HEK293 (cell line): Measurements from ENCODE around the gene C17orf107.
"Not testable (repeated sequence)": the region's sequence is repeated elsewhere in the genome, so short reads cannot be mapped to it uniquely, and the experiment has no call there.

ENCODE experiments used
- CTCF ChIA-PET: fragments of 350-600 bp; formaldehyde crosslinking; extraction: SDS; loops from one replicate; lab custom pipeline; 2021; ENCODE audit warnings: antibody characterized with exemption; lab: Yijun Ruan, JAX
- POLR2A ChIA-PET: fragments of 300-600 bp; formaldehyde crosslinking; extraction: SDS; loops from one replicate; lab custom pipeline; 2020; ENCODE audit warnings: antibody characterized with exemption, inconsistent platforms; lab: Yijun Ruan, JAX
- H3K27ac ChIP-seq: fragments of 200-500 bp; sonication (Bioruptor generic); 2 replicates; pipeline ENCODE4 v1.5.1; 2014; ENCODE audit warnings: low read depth, low read length, control low read depth, inconsistent platforms; ENCODE audit errors: extremely low read depth
- H3K36me3 ChIP-seq, 2 experiments: fragments of 200-500 bp in 1 of 2; sonication (Bioruptor generic) in 1 of 2; 1 replicate in 1 of 2; 2 replicates in 1 of 2; pipeline ENCODE4 v1.5.1; 2014 to 2017; ENCODE audit warnings: inconsistent platforms in 2 of 2, low read length in 2 of 2; ENCODE audit not compliant: control insufficient read depth in 2 of 2, insufficient read depth in 1 of 2
- H3K4me1 ChIP-seq: fragments of 200-500 bp; sonication (Bioruptor generic); 2 replicates; pipeline ENCODE4 v1.5.1; 2014; ENCODE audit warnings: mild to moderate bottlenecking, low read length, inconsistent platforms; ENCODE audit not compliant: control insufficient read depth, insufficient read depth
- H3K4me3 ChIP-seq: 2 replicates; pipeline ENCODE4 v1.5.1; 2011; ENCODE audit warnings: low read depth, mild to moderate bottlenecking, control low read depth, low read length, moderate library complexity
- H3K9me3 ChIP-seq: fragments of 200-500 bp; sonication (Bioruptor generic); 2 replicates; pipeline ENCODE4 v1.5.1; 2014; ENCODE audit warnings: low read depth, low read length, inconsistent platforms; ENCODE audit not compliant: control insufficient read depth, insufficient read depth
- EGR2 ChIP-seq: fragments of 450-650 bp; formaldehyde crosslinking; IDR thresholded peaks from 2 replicates; pipeline ENCODE4 v1.5.1; 2016; ENCODE audit warnings: low read depth, missing biosample characterization, missing genetic modification characterization
- RBAK ChIP-seq: fragments of 450-650 bp; formaldehyde crosslinking; IDR thresholded peaks from 2 replicates; pipeline ENCODE4 v1.5.1; 2016; ENCODE audit warnings: missing biosample characterization, missing genetic modification characterization
- SP3 ChIP-seq: fragments of 450-650 bp; formaldehyde crosslinking; IDR thresholded peaks from 2 replicates; pipeline ENCODE4 v1.5.1; 2016; ENCODE audit warnings: missing biosample characterization, missing genetic modification characterization
- SP7 ChIP-seq: fragments of 450-650 bp; formaldehyde crosslinking; IDR thresholded peaks from 2 replicates; pipeline ENCODE4 v1.5.1; 2016; ENCODE audit warnings: missing biosample characterization, missing genetic modification characterization
- YY2 ChIP-seq: fragments of 450-650 bp; formaldehyde crosslinking; IDR thresholded peaks from 2 replicates; pipeline ENCODE4 v1.5.1; 2016; ENCODE audit warnings: missing biosample characterization, missing genetic modification characterization
- ZNF10 ChIP-seq: fragments of 450-650 bp; formaldehyde crosslinking; IDR thresholded peaks from 2 replicates; pipeline ENCODE4 v1.5.1; 2017; ENCODE audit warnings: missing biosample characterization, missing genetic modification characterization
- ZNF18 ChIP-seq: fragments of 450-650 bp; formaldehyde crosslinking; IDR thresholded peaks from 2 replicates; pipeline ENCODE4 v1.5.1; 2016; ENCODE audit warnings: missing biosample characterization, missing genetic modification characterization
- ZNF280D ChIP-seq: fragments of 450-650 bp; formaldehyde crosslinking; IDR thresholded peaks from 2 replicates; pipeline ENCODE4 v1.5.1; 2016; ENCODE audit warnings: missing biosample characterization, missing genetic modification characterization
- ZNF391 ChIP-seq: fragments of 450-650 bp; formaldehyde crosslinking; IDR thresholded peaks from 2 replicates; pipeline ENCODE4 v1.5.1; 2016; ENCODE audit warnings: low read depth, missing biosample characterization, missing genetic modification characterization, borderline replicate concordance
- ZNF404 ChIP-seq: fragments of 450-650 bp; formaldehyde crosslinking; IDR thresholded peaks from 2 replicates; pipeline ENCODE4 v1.5.1; 2017; ENCODE audit warnings: missing biosample characterization, missing genetic modification characterization
- ZNF510 ChIP-seq: fragments of 450-650 bp; formaldehyde crosslinking; IDR thresholded peaks from 2 replicates; pipeline ENCODE4 v1.5.1; 2018; ENCODE audit warnings: mild to moderate bottlenecking, missing genetic modification characterization, missing biosample characterization; ENCODE audit not compliant: insufficient replicate concordance
- ZNF548 ChIP-seq: fragments of 450-650 bp; formaldehyde crosslinking; IDR thresholded peaks from 2 replicates; pipeline ENCODE4 v1.5.1; 2016; ENCODE audit warnings: missing biosample characterization, missing genetic modification characterization
- ZNF600 ChIP-seq: fragments of 450-650 bp; formaldehyde crosslinking; IDR thresholded peaks from 2 replicates; pipeline ENCODE4 v1.5.1; 2016; ENCODE audit warnings: missing biosample characterization, missing genetic modification characterization
- ZXDB ChIP-seq: fragments of 450-650 bp; formaldehyde crosslinking; IDR thresholded peaks from 2 replicates; pipeline ENCODE4 v1.5.1; 2016; ENCODE audit warnings: missing biosample characterization, missing genetic modification characterization

Gene C17orf107

GRCh38 chr17:4920351-4921048 is 21.2 kb downstream of the C17orf107 start (continued):
- no peak for TF ChIP-seq ZNF391 (tag by site-specific recombination)
- no peak for TF ChIP-seq ZXDB (tag by site-specific recombination)
- peak; percentile 77 for TF ChIP-seq ZNF10 (tag by site-specific recombination)
- no peak for TF ChIP-seq ZNF18 (tag by site-specific recombination)
- no peak for TF ChIP-seq ZNF280D (tag by site-specific recombination)
- no peak for TF ChIP-seq YY2 (tag by site-specific recombination)
- 0 out of 2 replicates have a peak, but pooled peaks have one; percentile 5 for TF ChIP-seq ZNF600 (tag by site-specific recombination)
- TF ChIP-seq ZNF510 (tag by site-specific recombination): no peak
- no peak for TF ChIP-seq ZNF404 (tag by site-specific recombination)
- TF ChIP-seq EGR2 (tag by site-specific recombination): peak; percentile 59

GRCh38 chr17:4921320-4921719 is 22.0 kb downstream of the C17orf107 start:
- Histone ChIP-seq H3K4me1 (no peaks in the 10 kb centered on the region), H3K4me3 (no peak overlapping the region), H3K27ac (no peak overlapping the region), H3K36me3 (no peaks in the 10 kb centered on the region; a peak in 1 of 3 replicates), H3K9me3 (no peaks in the 10 kb centered on the region)
- CTCF ChIA-PET: interaction anchor here (0.6 to 0.7 kb wide), 3 partner anchors 69 to 429 kb away, joined by 3 to 5 read pairs (median 4); no protein-coding TSS in a partner anchor
- TF ChIP-seq RBAK (tag by site-specific recombination): no peak
- no peak for TF ChIP-seq ZNF548 (tag by site-specific recombination)
- no peak for TF ChIP-seq SP3
- no peak for TF ChIP-seq SP7 (tag by site-specific recombination)
- POLR2A ChIA-PET: interaction anchor here (1.4 kb wide), 1 partner anchor 30 kb away, joined by 3 read pairs; the partner anchor contains the start of gene ENO3

- not testable (repeated sequence) for H3K4me3 ChIP-seq, H3K4me1 ChIP-seq, H3K27ac ChIP-seq, H3K9me3 ChIP-seq
- POLR2A ChIA-PET: interaction anchor here (0.6 to 1.2 kb wide), 5 partner anchors 12 to 1081 kb away, joined by 3 to 9 read pairs (median 3); partner anchors contain the start of genes NCBP3, RNF167, SLC25A11 and SPAG7
- H3K36me3 ChIP-seq: peaks cover 4 to 15% of the 10 kb centered on the region in 2 experiments; a peak in 2 of 3 replicates
- CTCF ChIA-PET: interaction anchor here (0.6 kb wide), 1 partner anchor 75 kb away, joined by 3 read pairs; no protein-coding TSS in a partner anchor
Observed at GRCh38 chr17:4926577-4927335, 27.4 kb downstream of the C17orf107 start.
